AG09319 (cell line): ENCODE data around the gene SLC22A14.

Experiments used
- DNase-seq: peaks from one replicate; pipeline ENCODE4 v3.0.0-alpha.2; 2010; ENCODE audit warnings: low read depth; ENCODE audit errors: extremely low read depth
- TF ChIP-seq, protein P1 (sequence below): IDR thresholded peaks from 2 replicates; pipeline ENCODE4 v1.5.1; 2011; ENCODE audit warnings: low read depth, mild to moderate bottlenecking, inconsistent platforms, low read length, moderate library complexity

The SLC22A14 gene

DNA sequence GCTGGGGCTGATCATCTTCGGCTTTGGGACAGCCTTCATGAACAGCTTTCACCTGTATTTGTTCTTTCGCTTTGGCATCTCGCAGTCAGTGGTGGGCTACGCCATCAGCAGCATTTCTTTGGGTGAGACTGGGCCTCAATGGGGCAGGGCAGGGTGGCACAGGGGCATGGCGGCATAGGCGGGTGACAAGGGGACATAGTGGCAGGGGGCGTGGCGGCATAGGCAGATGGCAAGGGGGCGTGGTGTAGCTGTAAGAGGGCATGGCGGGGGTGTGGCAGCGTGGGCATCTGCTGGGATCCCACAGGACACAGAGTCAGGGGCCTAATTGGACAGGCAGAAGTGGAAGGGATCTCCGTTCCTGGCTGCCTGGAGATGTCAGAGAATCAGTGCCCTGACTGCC, 25.5 kb downstream of the SLC22A14 start:
- DNase-seq, result no peak
- TF ChIP-seq, protein P1, sequence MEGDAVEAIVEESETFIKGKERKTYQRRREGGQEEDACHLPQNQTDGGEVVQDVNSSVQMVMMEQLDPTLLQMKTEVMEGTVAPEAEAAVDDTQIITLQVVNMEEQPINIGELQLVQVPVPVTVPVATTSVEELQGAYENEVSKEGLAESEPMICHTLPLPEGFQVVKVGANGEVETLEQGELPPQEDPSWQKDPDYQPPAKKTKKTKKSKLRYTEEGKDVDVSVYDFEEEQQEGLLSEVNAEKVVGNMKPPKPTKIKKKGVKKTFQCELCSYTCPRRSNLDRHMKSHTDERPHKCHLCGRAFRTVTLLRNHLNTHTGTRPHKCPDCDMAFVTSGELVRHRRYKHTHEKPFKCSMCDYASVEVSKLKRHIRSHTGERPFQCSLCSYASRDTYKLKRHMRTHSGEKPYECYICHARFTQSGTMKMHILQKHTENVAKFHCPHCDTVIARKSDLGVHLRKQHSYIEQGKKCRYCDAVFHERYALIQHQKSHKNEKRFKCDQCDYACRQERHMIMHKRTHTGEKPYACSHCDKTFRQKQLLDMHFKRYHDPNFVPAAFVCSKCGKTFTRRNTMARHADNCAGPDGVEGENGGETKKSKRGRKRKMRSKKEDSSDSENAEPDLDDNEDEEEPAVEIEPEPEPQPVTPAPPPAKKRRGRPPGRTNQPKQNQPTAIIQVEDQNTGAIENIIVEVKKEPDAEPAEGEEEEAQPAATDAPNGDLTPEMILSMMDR, result no peak

DNA sequence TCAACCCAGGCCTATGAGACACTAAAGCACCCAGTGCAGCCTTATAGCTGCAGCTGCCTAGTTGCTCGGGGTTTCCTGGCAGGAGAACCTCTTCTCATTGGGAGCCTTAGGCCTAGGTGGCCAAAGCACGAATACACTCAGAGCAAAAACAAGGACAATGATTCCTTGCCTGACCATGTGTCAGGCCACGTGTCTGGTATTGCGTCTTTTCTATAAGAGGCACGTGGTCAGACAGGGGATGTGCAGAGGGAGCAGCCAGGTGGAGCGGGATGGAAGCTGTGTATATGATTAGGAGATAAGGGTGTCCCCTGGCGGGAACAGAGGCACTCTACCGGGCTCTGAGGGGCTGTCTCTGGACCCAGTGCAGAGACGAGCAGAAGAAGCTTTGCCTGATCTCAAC, 26.4 kb downstream of the SLC22A14 start:
- TF ChIP-seq, protein P1, result no peak
- no peak for DNase-seq

DNA sequence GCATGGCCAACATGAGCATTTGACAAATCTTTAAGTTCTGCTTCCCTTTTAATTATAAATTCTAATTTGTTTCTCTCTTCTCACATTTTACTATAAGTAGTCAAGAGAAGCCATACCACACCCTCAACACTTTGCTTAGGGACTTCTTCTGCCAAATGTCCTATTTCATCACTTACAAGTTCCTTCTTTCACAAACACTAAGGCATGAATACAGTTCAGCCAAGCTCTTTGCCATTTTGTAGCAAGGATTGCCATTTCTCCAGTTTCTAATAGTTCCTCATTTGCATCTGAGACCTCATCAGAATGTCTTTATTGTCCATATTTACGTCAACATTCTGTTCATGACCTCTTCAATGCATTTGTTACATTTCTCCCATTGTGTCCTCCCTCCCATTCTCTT, 29.4 kb downstream of the SLC22A14 start:
- DNase-seq, result no peak
- TF ChIP-seq, protein P1, result no peak

DNA sequence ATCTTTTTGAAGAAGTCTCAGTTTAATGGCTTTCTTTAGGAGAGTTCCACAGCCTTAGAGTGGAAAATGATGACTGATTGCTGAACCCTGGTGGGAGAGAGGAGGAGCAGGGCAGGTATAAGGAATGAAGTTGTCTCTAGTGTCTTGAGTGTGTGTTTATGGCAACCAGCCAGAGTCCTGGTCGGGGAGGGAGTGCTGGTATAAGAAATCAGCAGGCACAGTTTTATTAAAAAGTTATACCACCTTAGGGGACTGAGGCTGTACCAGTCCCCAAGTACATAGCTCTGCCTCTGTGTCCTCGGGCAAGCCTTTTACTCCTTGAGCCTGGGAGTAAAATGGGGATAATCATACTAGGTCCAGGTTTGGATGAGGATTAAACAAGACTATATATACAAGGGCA, 29.8 kb downstream of the SLC22A14 start:
- TF ChIP-seq, protein P1, result no peak

DNA sequence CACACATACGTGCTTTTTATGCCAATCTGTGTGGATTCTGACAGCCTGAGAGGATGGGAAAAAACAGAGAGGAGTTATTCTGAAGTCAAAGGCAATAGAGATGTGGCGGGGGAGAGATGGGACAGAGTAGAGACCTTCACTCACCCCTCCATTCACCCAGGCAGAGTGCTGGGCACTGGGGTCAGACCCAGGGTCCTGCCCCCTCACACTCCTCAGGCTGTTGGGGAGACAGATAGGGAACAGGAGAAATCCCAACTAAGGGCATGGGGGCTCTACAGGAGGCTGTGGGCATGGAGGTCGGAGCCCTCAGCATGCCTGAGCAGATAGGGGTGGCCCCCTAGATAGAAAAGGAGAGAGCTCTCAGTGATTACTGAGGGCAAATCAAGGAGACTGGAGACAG, 30.3 kb downstream of the SLC22A14 start:
- no peak for DNase-seq
- TF ChIP-seq, protein P1, result no peak

More for the DNA sequence above, 29.8 kb downstream of the SLC22A14 start:
- no peak for DNase-seq

DNA sequence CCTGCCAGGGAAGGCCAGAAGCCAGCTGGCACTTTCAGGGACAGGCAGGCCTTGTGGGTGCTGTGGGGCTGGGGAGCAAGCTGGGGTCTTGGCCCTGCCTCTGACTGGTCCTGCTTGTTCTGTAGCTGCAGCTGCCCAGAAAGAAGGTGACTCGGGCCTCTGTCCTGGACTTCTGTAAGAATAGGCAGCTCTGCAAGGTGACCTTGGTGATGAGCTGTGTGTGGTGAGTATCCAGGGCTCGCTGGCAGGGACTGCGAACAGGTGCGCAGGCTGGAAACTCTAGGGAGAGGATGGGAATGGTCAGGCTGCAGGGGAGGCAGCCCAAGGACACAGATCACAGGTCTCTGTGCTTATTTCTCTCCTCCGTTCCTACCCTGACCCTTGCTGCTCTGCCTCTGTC, 31.2 kb downstream of the SLC22A14 start:
- TF ChIP-seq, protein P1, result no peak
- DNase-seq, result no peak

DNA sequence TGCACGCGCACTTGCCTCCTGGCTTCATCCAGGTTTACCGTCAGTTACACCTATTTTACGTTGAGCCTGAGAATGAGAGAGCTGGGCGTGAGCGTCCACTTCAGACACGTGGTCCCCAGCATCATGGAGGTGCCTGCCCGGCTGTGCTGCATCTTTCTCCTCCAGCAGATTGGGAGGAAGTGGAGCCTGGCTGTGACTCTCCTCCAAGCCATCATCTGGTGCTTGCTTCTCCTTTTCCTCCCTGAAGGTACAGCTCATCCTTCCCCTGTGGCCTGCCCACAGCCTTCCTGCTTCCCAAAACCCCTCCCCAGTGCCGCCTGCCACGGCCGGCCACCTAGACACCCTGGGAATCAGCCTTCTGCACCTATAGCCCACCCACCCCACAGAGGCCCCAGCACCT, 31.6 kb downstream of the SLC22A14 start:
- DNase-seq, result no peak
- TF ChIP-seq, protein P1, result no peak
